Subcutaneous adipose tissue (tissue), 4 donors: ENCODE data around the gene RPP21. TPM values are rescaled to one million over a fixed set of nuclear protein-coding genes. Genes with fewer than 3 reads are reported as not detected.

ENCODE experiments used
- CTCF ChIP-seq: fragments of 450-650 bp; IDR thresholded peaks from one replicate; pipeline ENCODE4 v1.5.1; 2016; ENCODE audit warnings: low read depth, mild to moderate bottlenecking, control low read depth, antibody characterized with exemption, moderate library complexity
- small RNA-seq: library from RNA; depleted of rRNA; stranded (forward); fragments of <200 nt; gene quantifications from one replicate; pipeline ENCODE3, GENCODE V24; 2016
- total RNA-seq, 4 donors: library from RNA; depleted of rRNA; stranded (reverse); fragments of >200 nt; gene quantifications; one replicate each; pipeline ENCODE4 v1.1.0, GENCODE V29; 2016

The RPP21 gene
- total RNA-seq, 4 donors from 2014 or later = 43.3 to 69.6 (median 49.5) TPM

- TF ChIP-seq CTCF = no peak
These were observed 46.3 kb downstream of the RPP21 start for GRCh38 chr6:30391240-30391639.

GRCh38 chr6:30394139-30394538, 49.2 kb downstream of the RPP21 start:
- no peak for TF ChIP-seq CTCF

Small RNA genes within 50 kb of the gene (small RNA-seq; reads per million reads assigned to genes)
- not detected for gene HLA-N

Other genes with a start within 250 kb of the RPP21 start
- gene TRIM31, start 232.1 kb upstream of the RPP21 start, total RNA-seq = not detected
- not detected for gene TRIM40, start 209.0 kb upstream of the RPP21 start, total RNA-seq
- not detected for gene TRIM10, start 183.9 kb upstream of the RPP21 start, total RNA-seq
- not detected for gene TRIM15, start 181.6 kb upstream of the RPP21 start, total RNA-seq
- gene TRIM26, start 131.8 kb upstream of the RPP21 start, total RNA-seq = 10 to 100 TPM; 24.3 to 32.6 (median 28.5) TPM
- 10 to 100 TPM in 2 of 4 donors, 1 to 10 TPM in 2; 7.5 to 14.9 (median 10.8) TPM for gene TRIM39, start 18.2 kb upstream of the RPP21 start, total RNA-seq
- gene HLA-E, start 144.4 kb downstream of the RPP21 start, total RNA-seq = 1,000 to 10,000 TPM in 1 of 4 donors, 100 to 1,000 TPM in 3; 287 to 1,087 (median 819) TPM
- gene GNL1, start 211.3 kb downstream of the RPP21 start, total RNA-seq = 10 to 100 TPM; 18.9 to 46.0 (median 38.3) TPM
- 1 to 10 TPM; 2.4 to 4.4 (median 4.2) TPM for gene PRR3, start 212.1 kb downstream of the RPP21 start, total RNA-seq
- 10 to 100 TPM; 22.3 to 34.7 (median 34.4) TPM for gene ABCF1, start 226.3 kb downstream of the RPP21 start, total RNA-seq